Head of caudate nucleus (tissue), 42 donors: Measurements from ENCODE around the gene NKRF.

ENCODE experiments used
- DNase-seq, 42 donors: peaks; one replicate each; pipeline versions ENCODE4 v3.0.0 to v3.0.0-alpha.2; 2020 to 2021; ENCODE audit warnings: mixed read lengths in 7 of 42
- intact Hi-C: fragments of 100-400 bp; cut with DNase I; formaldehyde crosslinking; loops from one replicate; pipeline ENCODE4 v1.15.0; 2022

Gene NKRF

GRCh38 chrX:119618439-119618838 is 12.2 kb upstream of the NKRF start:
- intact Hi-C loops: no loop called here

DNA sequence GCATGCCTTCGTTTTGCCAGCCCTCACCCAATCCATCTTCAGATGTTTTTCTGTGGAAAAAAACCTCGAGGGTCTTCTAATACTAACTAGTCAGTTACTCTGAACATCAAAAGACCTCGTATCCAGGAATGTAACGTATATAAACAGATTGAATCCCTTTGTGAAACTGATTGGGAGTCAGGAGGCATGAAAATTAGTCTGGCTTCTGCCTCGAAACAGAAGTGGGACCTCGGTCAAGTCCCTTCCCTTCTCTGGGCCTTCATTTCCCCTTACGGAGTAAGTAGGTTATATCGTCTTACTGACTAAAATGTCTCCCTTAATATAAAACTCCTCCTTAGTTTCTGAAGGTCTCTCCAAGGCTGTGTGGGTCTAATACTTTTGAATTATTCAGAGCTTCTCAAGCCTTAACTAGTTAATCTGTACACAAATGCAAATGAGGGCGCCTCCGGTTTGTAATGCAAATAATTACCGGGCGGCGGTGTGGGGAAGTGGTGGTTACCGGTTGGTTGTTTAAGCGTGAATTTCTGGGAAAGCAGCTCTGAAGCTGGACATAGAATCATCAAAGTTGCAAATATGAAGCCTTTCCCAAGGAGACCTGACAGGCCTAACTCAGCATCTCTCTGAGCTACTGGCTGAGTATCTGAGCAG is 11.4 kb upstream of the NKRF start:
- intact Hi-C loops: no loop called here
- DNase-seq: no peak

More at GRCh38 chrX:119618439-119618838, 12.2 kb upstream of the NKRF start:
- peak in 14 of 42 donors; percentile 10 to 53 (median 22) for DNase-seq

DNA sequence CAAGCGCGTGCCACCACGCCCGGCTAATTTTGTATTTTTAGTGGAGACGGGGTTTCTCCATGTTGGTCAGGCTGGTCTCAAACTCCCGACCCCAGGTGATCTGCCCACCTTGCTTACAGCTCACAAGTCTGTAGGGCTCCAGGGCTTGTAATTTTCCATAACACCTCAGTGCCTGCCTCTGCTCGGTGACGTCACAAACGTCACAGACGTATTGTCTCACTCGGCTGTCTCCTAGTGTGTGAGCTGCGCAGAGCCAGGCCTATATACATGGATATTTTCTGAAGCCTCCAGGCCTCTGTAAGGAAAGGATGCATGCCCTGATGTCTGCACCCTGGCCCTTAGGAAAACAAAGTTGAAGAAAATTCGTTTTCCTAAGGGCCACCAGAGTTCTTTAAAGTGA is 8.6 kb upstream of the NKRF start:
- DNase-seq: no peak
- intact Hi-C loops: no loop called here

- intact Hi-C loops: loop anchor here (5.0 kb wide), 1 partner anchor 35 kb away; the partner anchor contains the start of gene UBE2A
Measured at GRCh38 chrX:119607018-119607389, 780 bp upstream of the NKRF start.

DNA sequence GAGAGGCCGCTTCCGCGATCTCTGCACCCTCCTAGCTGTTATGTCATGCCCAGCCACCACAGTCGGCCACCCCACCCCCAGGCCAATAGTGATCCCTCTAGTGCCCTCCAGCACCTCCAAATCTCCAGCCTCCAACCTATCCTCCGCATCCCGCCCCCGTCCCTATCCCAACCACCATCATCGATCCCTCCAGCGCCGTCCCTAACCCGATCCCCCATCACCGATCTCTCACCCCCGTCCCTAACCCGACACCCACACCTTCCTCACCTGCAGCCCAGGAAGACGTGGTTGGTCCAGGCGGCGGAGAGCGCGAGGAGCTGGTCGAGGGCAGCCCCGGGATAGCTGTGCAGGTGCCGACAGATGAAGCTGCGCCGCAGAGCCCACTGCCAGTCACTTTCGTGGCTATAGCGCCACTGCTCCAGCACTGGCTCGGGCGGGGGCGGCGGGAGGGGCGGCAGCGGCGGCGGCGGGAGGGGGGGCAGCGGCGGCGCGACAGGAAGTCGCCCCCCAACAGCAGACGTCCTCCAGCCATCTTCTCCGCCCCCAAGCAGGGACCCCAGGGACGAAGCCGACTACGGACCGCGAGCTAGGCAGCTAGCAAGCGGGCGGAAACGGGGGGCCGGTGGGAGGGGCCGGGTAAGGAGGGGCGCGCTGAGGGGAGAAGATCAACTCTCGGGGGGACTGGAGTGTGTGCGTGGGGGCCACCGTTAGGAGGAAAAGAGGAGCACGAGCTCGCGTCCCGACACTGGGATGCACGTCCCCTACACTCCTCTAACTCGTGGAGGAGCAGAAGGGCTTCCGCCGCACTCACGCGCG is 552 bp downstream of the NKRF start:
- intact Hi-C loops: loop anchor here (5.0 kb wide), 1 partner anchor 33 kb away; the partner anchor contains the start of gene UBE2A
- DNase-seq: peak in 38 of 42 donors; percentile 13 to 70 (median 38)

More at GRCh38 chrX:119607018-119607389, 780 bp upstream of the NKRF start:
- no peak for DNase-seq

- intact Hi-C loops: loop anchor here (5.0 kb wide), 1 partner anchor 33 kb away; the partner anchor contains the start of gene UBE2A
Measured at GRCh38 chrX:119604766-119605463, 1.3 kb downstream of the NKRF start.

GRCh38 chrX:119602701-119603255 is 3.4 kb downstream of the NKRF start:
- intact Hi-C loops: no loop called here
- no peak for DNase-seq

More at GRCh38 chrX:119604766-119605463, 1.3 kb downstream of the NKRF start:
- DNase-seq: peak in 5 of 42 donors; percentile 8 to 42 (median 35)

- DNase-seq: no peak
- intact Hi-C loops: no loop called here
Measured at GRCh38 chrX:119589810-119590209, 16.4 kb downstream of the NKRF start.

GRCh38 chrX:119583431-119584059 is 22.7 kb downstream of the NKRF start:
- DNase-seq: no peak
- intact Hi-C loops: no loop called here

DNA sequence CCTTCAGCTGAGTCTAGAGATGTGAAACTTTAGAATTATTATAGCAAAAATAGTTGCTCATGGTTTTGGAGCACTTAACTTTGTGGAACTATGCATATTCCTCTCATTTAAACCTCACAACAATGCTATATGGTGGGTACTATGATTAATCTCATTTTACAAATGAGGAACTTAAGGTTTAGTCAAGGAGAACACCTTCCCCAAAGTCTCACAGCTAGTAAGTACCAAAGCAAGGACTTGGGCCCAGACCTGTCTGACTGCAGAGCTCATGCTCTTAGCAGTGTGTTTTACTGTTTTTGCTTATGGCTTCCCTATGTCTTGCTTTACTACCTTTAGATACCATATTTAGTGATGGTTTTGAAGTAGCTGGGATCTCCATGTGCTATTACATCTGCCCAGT is 26.8 kb downstream of the NKRF start:
- intact Hi-C loops: no loop called here
- DNase-seq: no peak

DNA sequence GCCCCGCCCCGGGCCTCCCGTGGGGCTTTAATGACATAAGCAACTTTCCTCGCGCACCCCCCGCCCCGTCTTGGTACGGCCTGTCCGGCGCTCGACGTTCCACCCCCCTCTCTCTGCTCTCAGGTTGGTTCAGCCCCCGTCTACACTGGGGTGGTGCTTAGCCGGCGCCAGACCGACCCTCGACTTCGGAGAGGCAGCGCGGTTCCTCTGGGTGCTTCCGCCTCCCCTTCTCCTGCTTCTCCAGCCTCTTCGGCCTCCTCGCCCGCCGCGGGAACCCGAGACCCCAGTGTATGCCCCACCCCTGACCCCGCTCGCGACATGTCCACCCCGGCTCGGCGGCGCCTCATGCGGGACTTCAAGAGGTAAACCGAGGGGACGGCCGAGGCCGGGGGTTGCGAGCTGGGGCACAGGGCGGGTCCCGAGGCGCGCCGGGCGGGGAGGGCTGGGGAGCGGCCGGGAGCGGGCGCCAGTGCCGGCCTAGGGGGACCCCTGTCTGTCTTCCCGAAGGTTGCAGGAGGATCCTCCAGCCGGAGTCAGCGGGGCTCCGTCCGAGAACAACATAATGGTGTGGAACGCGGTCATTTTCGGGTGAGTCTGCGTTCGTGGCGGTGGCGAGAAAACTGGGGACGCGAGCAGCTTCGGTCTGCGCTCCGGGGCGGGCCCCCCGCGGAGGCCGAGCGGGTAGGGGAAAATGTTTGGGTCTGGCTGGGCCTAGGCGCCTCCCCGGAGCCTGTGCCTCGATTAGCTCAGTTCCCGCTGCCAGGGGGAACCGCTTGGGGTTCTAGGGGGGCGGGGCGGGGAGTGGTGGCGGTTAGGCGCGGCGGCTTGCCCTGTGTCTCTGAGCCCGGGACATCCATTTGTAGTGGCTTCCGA is 31.6 kb downstream of the NKRF start, which contains the start of gene UBE2A:
UBE2A (plus strand) TSS at position 170 of the 873 bp plus-strand sequence; CDS start at position 319, 149 bp downstream.
- intact Hi-C loops: loop anchor here (5.0 kb wide), 1 partner anchor 33 kb away; the partner anchor contains the start of gene NKRF
- DNase-seq: peak; percentile 71 to 94 (median 84)

DNA sequence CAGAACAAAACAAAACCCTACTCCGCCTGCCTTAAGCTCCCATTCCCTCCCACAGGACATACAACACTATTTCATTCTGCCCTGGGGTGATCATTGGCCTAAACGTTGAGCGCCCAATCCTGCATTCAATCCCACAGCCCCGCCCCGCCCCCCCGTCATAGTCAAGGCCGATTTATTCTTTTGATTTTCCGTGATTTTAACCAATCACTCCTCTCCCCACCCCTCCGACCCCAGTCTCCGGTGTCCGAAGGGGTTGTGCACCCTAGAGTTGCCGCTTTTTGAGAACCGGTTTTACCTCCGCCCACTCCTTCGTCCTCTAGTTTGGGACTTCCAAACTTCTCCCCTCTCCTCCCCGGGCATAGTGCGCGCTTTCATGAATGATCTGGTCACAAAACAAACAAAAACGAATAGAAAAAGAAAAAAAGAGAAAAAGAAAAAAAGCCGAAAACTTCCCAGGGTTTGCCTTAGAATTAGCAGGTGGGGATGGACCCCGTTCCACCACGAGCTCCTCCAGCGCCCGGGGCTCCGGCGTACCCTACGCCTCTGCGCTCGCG is 32.3 kb downstream of the NKRF start:
- peak in 12 of 42 donors; percentile 6 to 29 (median 17) for DNase-seq
- intact Hi-C loops: loop anchor here (5.0 kb wide), 1 partner anchor 33 kb away; the partner anchor contains the start of gene NKRF

DNA sequence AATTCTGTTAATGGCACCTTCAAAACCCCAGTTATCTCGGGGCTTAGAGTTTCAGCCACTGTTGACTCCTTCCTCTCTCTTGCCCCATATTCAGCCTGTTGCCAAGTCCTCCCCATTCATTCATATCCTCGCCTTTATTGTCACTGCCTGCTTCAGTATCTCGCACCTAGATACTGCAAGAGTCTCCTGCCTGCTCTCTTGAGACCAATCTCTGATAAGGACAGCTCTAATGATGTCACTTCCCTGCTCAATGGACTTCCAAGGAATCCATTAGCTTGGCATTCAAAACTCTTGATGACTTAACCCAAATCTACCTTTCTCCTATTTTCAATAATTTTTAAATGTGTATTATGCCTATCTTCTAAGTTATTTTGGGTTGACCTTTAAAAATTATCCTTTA is 33.0 kb downstream of the NKRF start:
- no peak for DNase-seq
- intact Hi-C loops: loop anchor here (5.0 kb wide), 1 partner anchor 34 kb away; the partner anchor contains the start of gene NKRF

DNA sequence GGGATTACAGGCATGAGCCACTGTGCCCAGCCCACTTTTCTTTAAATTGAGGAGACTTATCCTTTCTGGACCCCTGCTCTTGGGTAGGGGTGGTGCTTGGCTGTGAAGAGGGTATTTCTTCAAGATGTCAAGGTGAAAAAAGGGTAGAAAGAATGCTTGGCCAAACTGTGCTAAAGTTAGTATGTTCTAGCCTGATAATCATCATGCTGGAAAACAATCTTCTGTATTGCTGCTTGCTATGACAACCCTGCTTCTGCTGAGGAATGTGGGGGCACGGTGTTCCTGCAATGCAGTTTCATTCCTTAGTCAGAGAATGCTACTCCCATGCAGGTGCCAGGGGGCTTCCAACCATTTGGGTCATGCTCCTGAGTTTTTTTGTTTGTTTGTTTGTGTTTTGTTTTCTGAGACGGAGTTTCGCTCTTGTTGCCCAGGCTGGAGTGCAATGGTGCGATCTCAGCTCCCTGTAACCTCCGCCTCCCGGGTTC is 35.8 kb downstream of the NKRF start:
- intact Hi-C loops: loop anchor here (5.0 kb wide), 1 partner anchor 37 kb away; the partner anchor contains the start of gene NKRF
- peak in 28 of 42 donors; percentile 4 to 61 (median 28) for DNase-seq

- intact Hi-C loops: no loop called here
- DNase-seq: peak; percentile 64 to 93 (median 84)
Measured at GRCh38 chrX:119565107-119565663, 41.0 kb downstream of the NKRF start, which contains the start of gene STEEP1. Gene STEEP1 (minus strand): TSS chrX:119565409. CDS start chrX:119565355, 54 bp downstream.

GRCh38 chrX:119552508-119552907 is 53.7 kb downstream of the NKRF start:
- DNase-seq: no peak
- intact Hi-C loops: no loop called here
